OCI-LY7 (cell line): ENCODE results near the gene RALBP1. TPM values are rescaled to one million over a fixed set of nuclear protein-coding genes. Genes with fewer than 3 reads are reported as not detected.

ENCODE experiments used
- BruUV-seq: library from RNA; stranded (reverse); fragments of 400-500 nt; replicated peaks from 2 replicates; lab custom pipeline; 2021; lab: Mats Ljungman, UMichigan
- CTCF ChIA-PET: fragments of 300-600 bp; sonication (Branson Sonifier 250); formaldehyde crosslinking; loops from one replicate; lab custom pipeline; 2022; ENCODE audit warnings: antibody characterized with exemption; ENCODE audit not compliant: unreplicated experiment; lab: Charles Lee
- POLR2A ChIA-PET: fragments of 300-600 bp; sonication (Branson Sonifier 250); formaldehyde crosslinking; loops from one replicate; lab custom pipeline; 2022; ENCODE audit warnings: antibody characterized with exemption; lab: Charles Lee
- DNase-seq: peaks from one replicate; pipeline ENCODE4 v3.0.0-alpha.2; 2015; ENCODE audit warnings: low spot score
- H2AFZ ChIP-seq: fragments of 200-600 bp; sonication (generic), shearing (Covaris generic); 2 replicates; pipeline ENCODE4 v1.6.1; 2014; ENCODE audit warnings: mild to moderate bottlenecking, antibody characterized with exemption, low read length, moderate library complexity
- H3K27ac ChIP-seq: fragments of 200-600 bp; sonication (generic); 2 replicates; pipeline ENCODE4 v1.5.1; 2014; ENCODE audit warnings: mixed run types, low read depth, mild to moderate bottlenecking, moderate library complexity, low read length, inconsistent platforms; ENCODE audit not compliant: poor library complexity, severe bottlenecking
- H3K36me3 ChIP-seq: fragments of 200-600 bp; sonication (generic); 2 replicates; pipeline ENCODE4 v1.6.1; 2014; ENCODE audit warnings: mild to moderate bottlenecking, antibody characterized with exemption, low read length, moderate library complexity, mixed read lengths; ENCODE audit not compliant: insufficient read depth
- H3K4me1 ChIP-seq: fragments of 200-600 bp; sonication (generic); 2 replicates; pipeline ENCODE4 v1.5.1; 2014; ENCODE audit warnings: mild to moderate bottlenecking, low read length; ENCODE audit not compliant: insufficient read depth, poor library complexity, severe bottlenecking
- H3K4me2 ChIP-seq: fragments of 200-600 bp; sonication (generic); 2 replicates; pipeline ENCODE4 v1.6.1; 2014; ENCODE audit warnings: mild to moderate bottlenecking, low read length
- H3K4me3 ChIP-seq: fragments of 200-600 bp; sonication (generic); 2 replicates; pipeline ENCODE4 v1.5.1; 2014; ENCODE audit warnings: mild to moderate bottlenecking, low read depth, low read length; ENCODE audit not compliant: poor library complexity, severe bottlenecking
- H3K79me2 ChIP-seq: fragments of 200-600 bp; sonication (generic); 2 replicates; pipeline ENCODE4 v1.6.1; 2016; ENCODE audit warnings: low read depth, mild to moderate bottlenecking, low read length, moderate library complexity, mixed read lengths; ENCODE audit not compliant: insufficient read depth
- H3K9me2 ChIP-seq: fragments of 200-600 bp; sonication (generic); 2 replicates; pipeline ENCODE4 v1.6.1; 2016; ENCODE audit warnings: mild to moderate bottlenecking, low read length, mixed read lengths; ENCODE audit not compliant: insufficient read depth
- H3K9me3 ChIP-seq: fragments of 200-600 bp; sonication (generic); 2 replicates; pipeline ENCODE4 v1.6.1; 2014; ENCODE audit warnings: mild to moderate bottlenecking, mixed run types, low read length, mixed read lengths
- H4K20me1 ChIP-seq: fragments of 200-600 bp; sonication (generic); 2 replicates; pipeline ENCODE4 v1.6.1; 2014; ENCODE audit warnings: mild to moderate bottlenecking, antibody characterized with exemption, low read length, moderate library complexity, mixed read lengths; ENCODE audit not compliant: insufficient read depth
- EZH2phosphoT487 ChIP-seq: fragments of 200-600 bp; sonication (generic); IDR thresholded peaks from 2 replicates; pipeline ENCODE4 v1.6.1; 2018; ENCODE audit warnings: low read depth, borderline replicate concordance, mild to moderate bottlenecking, mixed run types, antibody characterized with exemption, low read length, moderate library complexity, mixed read lengths
- intact Hi-C: fragments of 100-400 bp; cut with micrococcal nuclease; formaldehyde crosslinking; loops from one replicate; pipeline ENCODE4 v1.10.0; 2022; ENCODE audit not compliant: unreplicated experiment
- total RNA-seq, 2 experiments: library from RNA; depleted of rRNA in 1 of 2; stranded (reverse); fragments of >200 nt in 1 of 2; shearing (Covaris generic) in 1 of 2; gene quantifications; 2 replicates each; pipeline ENCODE4 v1.2.3, GENCODE V29; 2014 to 2022
- TF ChIP-seq, protein P1 (sequence below): fragments of 200-600 bp; sonication (generic); conservative IDR thresholded peaks from 2 replicates; pipeline ENCODE4 v1.5.1; 2014; ENCODE audit warnings: mild to moderate bottlenecking, antibody characterized with exemption, low read length, moderate library complexity, mixed read lengths

RALBP1 gene
- total RNA-seq, 2 experiments from 2014 or later: 78.5 to 96.0 TPM

- H3K9me2 ChIP-seq: no peaks in the 10 kb centered on the region
- DNase-seq: no peak
- H3K4me1 ChIP-seq: no peaks in the 10 kb centered on the region
- no peak overlapping the region for H3K4me2 ChIP-seq
- TF ChIP-seq, protein P1, sequence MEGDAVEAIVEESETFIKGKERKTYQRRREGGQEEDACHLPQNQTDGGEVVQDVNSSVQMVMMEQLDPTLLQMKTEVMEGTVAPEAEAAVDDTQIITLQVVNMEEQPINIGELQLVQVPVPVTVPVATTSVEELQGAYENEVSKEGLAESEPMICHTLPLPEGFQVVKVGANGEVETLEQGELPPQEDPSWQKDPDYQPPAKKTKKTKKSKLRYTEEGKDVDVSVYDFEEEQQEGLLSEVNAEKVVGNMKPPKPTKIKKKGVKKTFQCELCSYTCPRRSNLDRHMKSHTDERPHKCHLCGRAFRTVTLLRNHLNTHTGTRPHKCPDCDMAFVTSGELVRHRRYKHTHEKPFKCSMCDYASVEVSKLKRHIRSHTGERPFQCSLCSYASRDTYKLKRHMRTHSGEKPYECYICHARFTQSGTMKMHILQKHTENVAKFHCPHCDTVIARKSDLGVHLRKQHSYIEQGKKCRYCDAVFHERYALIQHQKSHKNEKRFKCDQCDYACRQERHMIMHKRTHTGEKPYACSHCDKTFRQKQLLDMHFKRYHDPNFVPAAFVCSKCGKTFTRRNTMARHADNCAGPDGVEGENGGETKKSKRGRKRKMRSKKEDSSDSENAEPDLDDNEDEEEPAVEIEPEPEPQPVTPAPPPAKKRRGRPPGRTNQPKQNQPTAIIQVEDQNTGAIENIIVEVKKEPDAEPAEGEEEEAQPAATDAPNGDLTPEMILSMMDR: no peak
- no peak for TF ChIP-seq EZH2phosphoT487
- H4K20me1 ChIP-seq: no peaks in the 10 kb centered on the region
- H3K36me3 ChIP-seq: no peaks in the 10 kb centered on the region
- no peaks in the 10 kb centered on the region for H3K79me2 ChIP-seq
- intact Hi-C loops: no loop called here
- no TSS peak for BruUV-seq
- H2AFZ ChIP-seq: no peak overlapping the region
- H3K27ac ChIP-seq: no peak overlapping the region
- POLR2A ChIA-PET: interaction anchor here (0.6 kb wide), 1 partner anchor 10 kb away, joined by 3 read pairs; no protein-coding TSS in a partner anchor
- H3K4me3 ChIP-seq: no peak overlapping the region
- peaks cover 21% of the 10 kb centered on the region for H3K9me3 ChIP-seq
- CTCF ChIA-PET: interaction anchor here (0.7 kb wide), 1 partner anchor 16 kb away, joined by 3 read pairs; no protein-coding TSS in a partner anchor
Observed at GRCh38 chr18:9466846-9467245, 8.5 kb upstream of the RALBP1 start.

GRCh38 chr18:9468998-9469397, 6.3 kb upstream of the RALBP1 start:
- no TSS peak for BruUV-seq
- peaks cover 21% of the 10 kb centered on the region for H3K9me3 ChIP-seq

DNA sequence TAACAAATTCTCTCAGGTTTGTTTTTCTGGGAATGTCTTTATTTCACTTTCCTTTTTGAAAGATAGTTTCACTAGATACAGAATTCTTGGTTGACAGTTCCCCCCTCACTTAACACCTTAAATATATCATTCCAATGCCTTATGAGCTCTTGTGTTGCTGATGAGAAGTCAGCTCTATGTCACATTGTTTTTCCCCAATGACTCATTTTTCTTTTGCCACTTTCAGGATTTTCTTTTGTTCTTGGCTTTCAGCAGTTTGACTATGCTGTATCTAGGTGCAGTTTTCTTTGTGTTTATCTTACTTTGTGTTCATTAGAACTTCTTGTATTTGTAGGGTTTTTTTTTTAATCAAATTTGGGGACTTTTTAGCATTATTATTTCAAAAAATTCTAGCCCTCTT, 5.6 kb upstream of the RALBP1 start:
- Histone ChIP-seq H3K4me1 (peaks cover 6% of the 10 kb centered on the region), H3K4me2 (no peak overlapping the region), H3K27ac (no peak overlapping the region), H3K9me2 (no peaks in the 10 kb centered on the region), H4K20me1 (no peaks in the 10 kb centered on the region), H2AFZ (no peak overlapping the region), H3K9me3 (peaks cover 21% of the 10 kb centered on the region), H3K79me2 (no peaks in the 10 kb centered on the region), H3K4me3 (no peak overlapping the region), H3K36me3 (no peaks in the 10 kb centered on the region)
- DNase-seq: no peak
- no TSS peak for BruUV-seq
- TF ChIP-seq EZH2phosphoT487: no peak
- TF ChIP-seq, protein P1: no peak
- intact Hi-C loops: loop anchor here (10.0 kb wide), 1 partner anchor 335 kb away; the partner anchor contains the start of gene ANKRD12
- ChIA-PET CTCF (no interaction called here), POLR2A (interaction anchor here (0.8 kb wide), 1 partner anchor 133 kb away, joined by 4 read pairs; no protein-coding TSS in a partner anchor)

More at GRCh38 chr18:9468998-9469397, 6.3 kb upstream of the RALBP1 start:
- intact Hi-C loops: no loop called here
- Histone ChIP-seq H3K4me3 (no peak overlapping the region), H3K4me1 (no peaks in the 10 kb centered on the region), H3K36me3 (no peaks in the 10 kb centered on the region), H3K4me2 (no peak overlapping the region), H2AFZ (no peak overlapping the region), H3K27ac (no peak overlapping the region), H4K20me1 (no peaks in the 10 kb centered on the region), H3K9me2 (no peaks in the 10 kb centered on the region), H3K79me2 (no peaks in the 10 kb centered on the region)
- POLR2A ChIA-PET: interaction anchor here (0.8 kb wide), 1 partner anchor 134 kb away, joined by 4 read pairs; no protein-coding TSS in a partner anchor
- no peak for DNase-seq
- TF ChIP-seq, protein P1: no peak
- no peak for TF ChIP-seq EZH2phosphoT487
- CTCF ChIA-PET: no interaction called here
